HG02759 (cell line): Measurements from ENCODE around the gene KCNJ6.

Experiments
- ATAC-seq: cut with Tn5 transposase; IDR thresholded peaks from one replicate; pipeline ENCODE4 v1.9.1; 2021; ENCODE audit warnings: mild to moderate bottlenecking, moderate library complexity; ENCODE audit not compliant: unreplicated experiment

The KCNJ6 gene

GRCh38 chr21:37868446-37869295 is 47.6 kb downstream of the KCNJ6 start:
- ATAC-seq: no peak

- no peak for ATAC-seq
Observed at GRCh38 chr21:37866027-37866426, 50.2 kb downstream of the KCNJ6 start.

GRCh38 chr21:37865156-37865555 is 51.1 kb downstream of the KCNJ6 start:
- ATAC-seq: no peak

GRCh38 chr21:37863842-37864241 is 52.4 kb downstream of the KCNJ6 start:
- ATAC-seq: no peak

GRCh38 chr21:37862536-37862935 is 53.7 kb downstream of the KCNJ6 start:
- ATAC-seq: peak; percentile 69

GRCh38 chr21:37861561-37861960 is 54.7 kb downstream of the KCNJ6 start:
- no peak for ATAC-seq

GRCh38 chr21:37860416-37860815 is 55.8 kb downstream of the KCNJ6 start:
- ATAC-seq: no peak

GRCh38 chr21:37855647-37856625 is 60.3 kb downstream of the KCNJ6 start:
- no peak for ATAC-seq

GRCh38 chr21:37855271-37855646 is 61.0 kb downstream of the KCNJ6 start:
- no peak for ATAC-seq

- no peak for ATAC-seq
Observed at GRCh38 chr21:37849506-37850102, 66.7 kb downstream of the KCNJ6 start.

- ATAC-seq: no peak
Observed at GRCh38 chr21:37848721-37849490, 67.4 kb downstream of the KCNJ6 start.

- no peak for ATAC-seq
Observed at GRCh38 chr21:37845535-37845934, 70.7 kb downstream of the KCNJ6 start.

- ATAC-seq: no peak
Observed at GRCh38 chr21:37843191-37843590, 73.1 kb downstream of the KCNJ6 start.

- no peak for ATAC-seq
Observed at GRCh38 chr21:37842163-37842919, 73.9 kb downstream of the KCNJ6 start.

GRCh38 chr21:37837381-37837780 is 78.9 kb downstream of the KCNJ6 start:
- no peak for ATAC-seq

GRCh38 chr21:37835481-37835880 is 80.8 kb downstream of the KCNJ6 start:
- ATAC-seq: no peak

GRCh38 chr21:37833301-37833700 is 83.0 kb downstream of the KCNJ6 start:
- ATAC-seq: no peak

- ATAC-seq: no peak
Observed at GRCh38 chr21:37829447-37829846, 86.8 kb downstream of the KCNJ6 start.

- no peak for ATAC-seq
Observed at GRCh38 chr21:37828991-37829390, 87.3 kb downstream of the KCNJ6 start.

- no peak for ATAC-seq
Observed at GRCh38 chr21:37828556-37828955, 87.7 kb downstream of the KCNJ6 start.
